Activated naive CD8-positive, alpha-beta T cell treated with anti-CD3 and anti-CD28 coated beads for 36 hours (primary cell): ENCODE data around the gene PPP1R26. TPM values are rescaled to one million over a fixed set of nuclear protein-coding genes. Genes with fewer than 3 reads are reported as not detected.
A peak's percentile ranks its signal among the peaks of the same experiment; 100 is the strongest.
"Not testable (repeated sequence)": the region's sequence is repeated elsewhere in the genome, so short reads cannot be mapped to it uniquely, and the experiment has no call there.

Experiments
- DNase-seq: peaks from one replicate; pipeline ENCODE4 v3.0.0; 2021
- H3K27ac Mint-ChIP-seq: one replicate; pipeline ENCODE4 v1.8.0; 2022; ENCODE audit warnings: mild to moderate bottlenecking, moderate library complexity, mixed read lengths
- H3K27me3 Mint-ChIP-seq: one replicate; pipeline ENCODE4 v1.8.0; 2022; ENCODE audit warnings: mild to moderate bottlenecking, mixed read lengths
- H3K36me3 Mint-ChIP-seq: one replicate; pipeline ENCODE4 v1.8.0; 2021; ENCODE audit warnings: mild to moderate bottlenecking, mixed read lengths
- H3K4me1 Mint-ChIP-seq: one replicate; pipeline ENCODE4 v1.8.0; 2021; ENCODE audit warnings: mixed read lengths
- H3K4me3 Mint-ChIP-seq: one replicate; pipeline ENCODE4 v1.8.0; 2022; ENCODE audit warnings: mild to moderate bottlenecking, moderate library complexity, mixed read lengths
- H3K9me3 Mint-ChIP-seq: one replicate; pipeline ENCODE4 v1.8.0; 2022; ENCODE audit warnings: mixed read lengths
- total RNA-seq, 2 experiments: library from RNA; stranded (reverse); gene quantifications; one replicate each; pipeline ENCODE4 v1.2.3, GENCODE V29; 2021

The PPP1R26 gene
- total RNA-seq, 2 experiments from 2014 or later: 0.20 to 0.27 TPM

GRCh38 chr9:135454737-135455136 lies 24.8 kb upstream of the PPP1R26 start:
- Mint-ChIP-seq H3K4me3 (no peak overlapping the region), H3K9me3 (no peaks in the 10 kb centered on the region), H3K36me3 (no peaks in the 10 kb centered on the region), H3K27me3 (peaks cover 30% of the 10 kb centered on the region), H3K4me1 (no peaks in the 10 kb centered on the region), H3K27ac (no peak overlapping the region)
- DNase-seq: no peak

- H3K9me3 Mint-ChIP-seq: no peaks in the 10 kb centered on the region
- no peak for DNase-seq
- no peaks in the 10 kb centered on the region for H3K36me3 Mint-ChIP-seq
- no peak overlapping the region for H3K27ac Mint-ChIP-seq
- no peak overlapping the region for H3K4me3 Mint-ChIP-seq
- peaks cover 35% of the 10 kb centered on the region for H3K27me3 Mint-ChIP-seq
- H3K4me1 Mint-ChIP-seq: no peaks in the 10 kb centered on the region
Observed at GRCh38 chr9:135455401-135456030, 24.1 kb upstream of the PPP1R26 start.

- no peak overlapping the region for H3K4me3 Mint-ChIP-seq
- no peaks in the 10 kb centered on the region for H3K9me3 Mint-ChIP-seq
- H3K27ac Mint-ChIP-seq: no peak overlapping the region
- no peak for DNase-seq
- no peaks in the 10 kb centered on the region for H3K4me1 Mint-ChIP-seq
- no peaks in the 10 kb centered on the region for H3K36me3 Mint-ChIP-seq
- peaks cover 46% of the 10 kb centered on the region for H3K27me3 Mint-ChIP-seq
Observed at GRCh38 chr9:135456436-135457104, 23.0 kb upstream of the PPP1R26 start.

- H3K27ac Mint-ChIP-seq, H3K4me1 Mint-ChIP-seq: not testable (repeated sequence)
- peaks cover 51% of the 10 kb centered on the region for H3K27me3 Mint-ChIP-seq
Observed at GRCh38 chr9:135458478-135458877, 21.1 kb upstream of the PPP1R26 start.

GRCh38 chr9:135461936-135462335 lies 17.6 kb upstream of the PPP1R26 start:
- Mint-ChIP-seq H3K36me3 (no peaks in the 10 kb centered on the region), H3K27me3 (peaks cover 46% of the 10 kb centered on the region), H3K4me1 (no peaks in the 10 kb centered on the region), H3K9me3 (no peaks in the 10 kb centered on the region), H3K4me3 (no peak overlapping the region), H3K27ac (no peak overlapping the region)
- DNase-seq: no peak

More at GRCh38 chr9:135458478-135458877, 21.1 kb upstream of the PPP1R26 start:
- H3K4me3 Mint-ChIP-seq, DNase-seq, H3K9me3 Mint-ChIP-seq, H3K36me3 Mint-ChIP-seq: not testable (repeated sequence)

- Mint-ChIP-seq H3K27me3 (peaks cover 46% of the 10 kb centered on the region), H3K27ac (no peak overlapping the region), H3K4me1 (no peaks in the 10 kb centered on the region), H3K9me3 (no peaks in the 10 kb centered on the region), H3K4me3 (no peak overlapping the region), H3K36me3 (no peaks in the 10 kb centered on the region)
- DNase-seq: no peak
Observed at GRCh38 chr9:135463140-135463539, 16.4 kb upstream of the PPP1R26 start.

GRCh38 chr9:135464181-135464580 lies 15.4 kb upstream of the PPP1R26 start:
- H3K27me3 Mint-ChIP-seq: peaks cover 51% of the 10 kb centered on the region
- peaks cover 6% of the 10 kb centered on the region for H3K4me1 Mint-ChIP-seq
- H3K4me3 Mint-ChIP-seq: no peak overlapping the region
- H3K27ac Mint-ChIP-seq: no peak overlapping the region
- no peaks in the 10 kb centered on the region for H3K9me3 Mint-ChIP-seq
- no peaks in the 10 kb centered on the region for H3K36me3 Mint-ChIP-seq
- no peak for DNase-seq

- no peak overlapping the region for H3K4me3 Mint-ChIP-seq
- peaks cover 51% of the 10 kb centered on the region for H3K27me3 Mint-ChIP-seq
- peaks cover 6% of the 10 kb centered on the region for H3K4me1 Mint-ChIP-seq
- no peak overlapping the region for H3K27ac Mint-ChIP-seq
- H3K36me3 Mint-ChIP-seq: no peaks in the 10 kb centered on the region
- DNase-seq: no peak
- H3K9me3 Mint-ChIP-seq: no peaks in the 10 kb centered on the region
Observed at GRCh38 chr9:135468854-135469521, 10.6 kb upstream of the PPP1R26 start.

- Mint-ChIP-seq H3K4me3 (no peak overlapping the region), H3K9me3 (no peaks in the 10 kb centered on the region), H3K36me3 (no peaks in the 10 kb centered on the region), H3K27me3 (peaks cover 61% of the 10 kb centered on the region), H3K4me1 (peaks cover 6% of the 10 kb centered on the region), H3K27ac (no peak overlapping the region)
- DNase-seq: no peak
Observed at GRCh38 chr9:135471791-135472640, 7.6 kb upstream of the PPP1R26 start.

GRCh38 chr9:135473972-135474543 lies 5.5 kb upstream of the PPP1R26 start:
- Mint-ChIP-seq H3K36me3 (no peaks in the 10 kb centered on the region), H3K27ac (no peak overlapping the region), H3K9me3 (no peaks in the 10 kb centered on the region), H3K4me3 (no peak overlapping the region), H3K27me3 (peaks cover 61% of the 10 kb centered on the region), H3K4me1 (peaks cover 3% of the 10 kb centered on the region)
- no peak for DNase-seq

- no peak overlapping the region for H3K4me3 Mint-ChIP-seq
- H3K4me1 Mint-ChIP-seq: peaks cover 1% of the 10 kb centered on the region
- H3K36me3 Mint-ChIP-seq: no peaks in the 10 kb centered on the region
- DNase-seq: no peak
- peaks cover 52% of the 10 kb centered on the region for H3K27me3 Mint-ChIP-seq
- H3K9me3 Mint-ChIP-seq: no peaks in the 10 kb centered on the region
- no peak overlapping the region for H3K27ac Mint-ChIP-seq
Observed at GRCh38 chr9:135474915-135475314, 4.7 kb upstream of the PPP1R26 start.

- Mint-ChIP-seq H3K36me3 (no peaks in the 10 kb centered on the region), H3K27me3 (peaks cover 48% of the 10 kb centered on the region), H3K9me3 (no peaks in the 10 kb centered on the region), H3K27ac (no peak overlapping the region), H3K4me3 (no peak overlapping the region), H3K4me1 (peaks cover 1% of the 10 kb centered on the region)
- DNase-seq: no peak
Observed at GRCh38 chr9:135476561-135477355, 2.8 kb upstream of the PPP1R26 start.

- Mint-ChIP-seq H3K4me1 (peaks cover 1% of the 10 kb centered on the region), H3K9me3 (no peaks in the 10 kb centered on the region), H3K4me3 (no peak overlapping the region), H3K27ac (no peak overlapping the region), H3K36me3 (no peaks in the 10 kb centered on the region), H3K27me3 (peaks cover 58% of the 10 kb centered on the region)
- DNase-seq: no peak
Observed at GRCh38 chr9:135478191-135478590, 1.4 kb upstream of the PPP1R26 start.

- Mint-ChIP-seq H3K27me3 (peaks cover 66% of the 10 kb centered on the region), H3K4me3 (peak overlapping the region; percentile 79), H3K36me3 (no peaks in the 10 kb centered on the region), H3K4me1 (peaks cover 1% of the 10 kb centered on the region), H3K9me3 (no peaks in the 10 kb centered on the region), H3K27ac (no peak overlapping the region)
- no peak for DNase-seq
Observed at GRCh38 chr9:135478829-135479468, 633 bp upstream of the PPP1R26 start.
